A549 (cell line): ENCODE results near the gene PFN3. TPM values are rescaled to one million over a fixed set of nuclear protein-coding genes. Genes with fewer than 3 reads are reported as not detected.

ENCODE experiments used
- ATOH8 ChIP-seq: fragments of 250-450 bp; sonication (Bioruptor Pico); IDR thresholded peaks from 2 replicates; pipeline ENCODE4 v1.5.0; 2020; ENCODE audit warnings: low read depth, mild to moderate bottlenecking, moderate library complexity
- CBX2 ChIP-seq: fragments of 200-600 bp; sonication (generic); IDR thresholded peaks from 2 replicates; pipeline ENCODE4 v1.6.1; 2016; ENCODE audit warnings: low read depth, mild to moderate bottlenecking, borderline replicate concordance
- EP300 ChIP-seq, 2 experiments: fragments of >200 bp; sonication (Bioruptor Twin); formaldehyde crosslinking; IDR thresholded peaks; 2 replicates in 1 of 2; 3 replicates in 1 of 2; pipeline ENCODE4 v1.6.1; 2016 to 2017
- FOSB ChIP-seq: fragments of 250-450 bp; sonication (Bioruptor Pico); IDR thresholded peaks from 2 replicates; pipeline ENCODE4 v1.5.0; 2020; ENCODE audit warnings: mild to moderate bottlenecking, moderate library complexity
- FOSL2 ChIP-seq, 2 experiments: fragments of 450-650 bp in 1 of 2; fragments of >200 bp in 1 of 2; sonication (Bioruptor Twin) in 1 of 2; formaldehyde crosslinking; IDR thresholded peaks; 2 replicates each; pipeline versions ENCODE4 v1.5.0 to v1.6.1; 2016 to 2020; ENCODE audit warnings: mild to moderate bottlenecking in 1 of 2, moderate library complexity in 1 of 2
- HOXA7 ChIP-seq: fragments of 250-450 bp; sonication (Bioruptor Pico); IDR thresholded peaks from 2 replicates; pipeline ENCODE4 v1.5.0; 2020; ENCODE audit warnings: mild to moderate bottlenecking, moderate library complexity
- KDM5A ChIP-seq: fragments of 200-600 bp; sonication (generic); IDR thresholded peaks from 2 replicates; pipeline ENCODE4 v1.6.1; 2016; ENCODE audit warnings: antibody characterized with exemption, mild to moderate bottlenecking
- MAX ChIP-seq: IDR thresholded peaks from 2 replicates; pipeline ENCODE4 v1.6.1; 2012
- NFE2L2 ChIP-seq: fragments of 150-350 bp; conservative IDR thresholded peaks from 2 replicates; pipeline ENCODE4 v1.6.1; 2014; ENCODE audit warnings: low read length
- RAD21 ChIP-seq, 2 experiments: fragments of >200 bp in 1 of 2; sonication (Bioruptor Twin) in 1 of 2; formaldehyde crosslinking in 1 of 2; IDR thresholded peaks in 1 of 2; conservative IDR thresholded peaks in 1 of 2; 2 replicates in 1 of 2; 3 replicates in 1 of 2; pipeline ENCODE4 v1.6.1; 2012 to 2018; ENCODE audit warnings: inconsistent platforms in 1 of 2
- TP53 ChIP-seq: fragments of 250-450 bp; sonication (Bioruptor Pico); IDR thresholded peaks from 2 replicates; pipeline ENCODE4 v1.5.0; 2021; ENCODE audit warnings: mild to moderate bottlenecking, moderate library complexity
- USF2 ChIP-seq: fragments of 450-650 bp; IDR thresholded peaks from 2 replicates; pipeline ENCODE4 v1.6.1; 2014; ENCODE audit warnings: antibody characterized with exemption
- polyA plus RNA-seq, 4 experiments: library from polyadenylated mRNA; depleted of rRNA in 3 of 4; stranded (reverse); fragments of >200 nt; fragmentation: RNase III in 1 of 4; extraction: RNeasy Plus Mini Kit Qiagen cat#74134 plus additional on column Dnase treatment in 1 of 4; gene quantifications; 2 replicates in 3 of 4; 3 replicates in 1 of 4; pipeline ENCODE4 v1.2.3, GENCODE V29; 2011 to 2017
- TF ChIP-seq, protein P1 (sequence below): IDR thresholded peaks from 2 replicates; pipeline ENCODE4 v1.6.1; 2012; ENCODE audit warnings: low read depth, borderline replicate concordance
- TF ChIP-seq, protein P2 (sequence below): IDR thresholded peaks from 2 replicates; pipeline ENCODE4 v1.6.1; 2012
- TF ChIP-seq, protein P3 (sequence below): fragments of 200-600 bp; sonication (generic); IDR thresholded peaks from 2 replicates; pipeline ENCODE4 v1.6.1; 2016; ENCODE audit warnings: antibody characterized with exemption, mild to moderate bottlenecking, moderate library complexity
- TF ChIP-seq, protein P4 (sequence below): fragments of 250-450 bp; sonication (Bioruptor Pico); IDR thresholded peaks from 2 replicates; pipeline ENCODE4 v1.5.0; 2021; ENCODE audit warnings: mild to moderate bottlenecking, moderate library complexity, borderline replicate concordance

Gene PFN3
- polyA plus RNA-seq, 2 of the 4 experiments (the other 2 are of a cell fraction) = not detected

- TF ChIP-seq NFE2L2 (no peak), KDM5A (no peak), TP53 (CRISPR knock-in tag) (no peak), MAX (peak; percentile 70; the same call in 1 of the 2 replicates), HOXA7 (no peak; the same call in 1 of the 2 replicates), ATOH8 (no peak), FOSL2 (IDR thresholded peaks at IDR 0.05) (no peak), FOSL2 (CRISPR knock-in tag; IDR thresholded peaks at IDR 0.05) (no peak), USF2 (peak; percentile 21; the same call in 1 of the 2 replicates), RAD21 (conservative IDR thresholded peaks at IDR 0.05 in 1 of 2, IDR thresholded peaks at IDR 0.05 in 1 of 2) (no peak), EP300 (IDR thresholded peaks at IDR 0.05) (no peak), CBX2 (no peak), FOSB (no peak; the same call in 1 of the 2 replicates)
- TF ChIP-seq, protein P1, sequence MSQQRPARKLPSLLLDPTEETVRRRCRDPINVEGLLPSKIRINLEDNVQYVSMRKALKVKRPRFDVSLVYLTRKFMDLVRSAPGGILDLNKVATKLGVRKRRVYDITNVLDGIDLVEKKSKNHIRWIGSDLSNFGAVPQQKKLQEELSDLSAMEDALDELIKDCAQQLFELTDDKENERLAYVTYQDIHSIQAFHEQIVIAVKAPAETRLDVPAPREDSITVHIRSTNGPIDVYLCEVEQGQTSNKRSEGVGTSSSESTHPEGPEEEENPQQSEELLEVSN = peak; percentile 66; the same call in 1 of the 2 replicates
- TF ChIP-seq, protein P2, sequence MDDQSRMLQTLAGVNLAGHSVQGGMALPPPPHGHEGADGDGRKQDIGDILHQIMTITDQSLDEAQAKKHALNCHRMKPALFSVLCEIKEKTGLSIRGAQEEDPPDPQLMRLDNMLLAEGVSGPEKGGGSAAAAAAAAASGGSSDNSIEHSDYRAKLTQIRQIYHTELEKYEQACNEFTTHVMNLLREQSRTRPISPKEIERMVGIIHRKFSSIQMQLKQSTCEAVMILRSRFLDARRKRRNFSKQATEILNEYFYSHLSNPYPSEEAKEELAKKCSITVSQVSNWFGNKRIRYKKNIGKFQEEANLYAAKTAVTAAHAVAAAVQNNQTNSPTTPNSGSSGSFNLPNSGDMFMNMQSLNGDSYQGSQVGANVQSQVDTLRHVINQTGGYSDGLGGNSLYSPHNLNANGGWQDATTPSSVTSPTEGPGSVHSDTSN = peak; percentile 95
- TF ChIP-seq, protein P3, sequence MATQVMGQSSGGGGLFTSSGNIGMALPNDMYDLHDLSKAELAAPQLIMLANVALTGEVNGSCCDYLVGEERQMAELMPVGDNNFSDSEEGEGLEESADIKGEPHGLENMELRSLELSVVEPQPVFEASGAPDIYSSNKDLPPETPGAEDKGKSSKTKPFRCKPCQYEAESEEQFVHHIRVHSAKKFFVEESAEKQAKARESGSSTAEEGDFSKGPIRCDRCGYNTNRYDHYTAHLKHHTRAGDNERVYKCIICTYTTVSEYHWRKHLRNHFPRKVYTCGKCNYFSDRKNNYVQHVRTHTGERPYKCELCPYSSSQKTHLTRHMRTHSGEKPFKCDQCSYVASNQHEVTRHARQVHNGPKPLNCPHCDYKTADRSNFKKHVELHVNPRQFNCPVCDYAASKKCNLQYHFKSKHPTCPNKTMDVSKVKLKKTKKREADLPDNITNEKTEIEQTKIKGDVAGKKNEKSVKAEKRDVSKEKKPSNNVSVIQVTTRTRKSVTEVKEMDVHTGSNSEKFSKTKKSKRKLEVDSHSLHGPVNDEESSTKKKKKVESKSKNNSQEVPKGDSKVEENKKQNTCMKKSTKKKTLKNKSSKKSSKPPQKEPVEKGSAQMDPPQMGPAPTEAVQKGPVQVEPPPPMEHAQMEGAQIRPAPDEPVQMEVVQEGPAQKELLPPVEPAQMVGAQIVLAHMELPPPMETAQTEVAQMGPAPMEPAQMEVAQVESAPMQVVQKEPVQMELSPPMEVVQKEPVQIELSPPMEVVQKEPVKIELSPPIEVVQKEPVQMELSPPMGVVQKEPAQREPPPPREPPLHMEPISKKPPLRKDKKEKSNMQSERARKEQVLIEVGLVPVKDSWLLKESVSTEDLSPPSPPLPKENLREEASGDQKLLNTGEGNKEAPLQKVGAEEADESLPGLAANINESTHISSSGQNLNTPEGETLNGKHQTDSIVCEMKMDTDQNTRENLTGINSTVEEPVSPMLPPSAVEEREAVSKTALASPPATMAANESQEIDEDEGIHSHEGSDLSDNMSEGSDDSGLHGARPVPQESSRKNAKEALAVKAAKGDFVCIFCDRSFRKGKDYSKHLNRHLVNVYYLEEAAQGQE = no peak
- TF ChIP-seq, protein P4, sequence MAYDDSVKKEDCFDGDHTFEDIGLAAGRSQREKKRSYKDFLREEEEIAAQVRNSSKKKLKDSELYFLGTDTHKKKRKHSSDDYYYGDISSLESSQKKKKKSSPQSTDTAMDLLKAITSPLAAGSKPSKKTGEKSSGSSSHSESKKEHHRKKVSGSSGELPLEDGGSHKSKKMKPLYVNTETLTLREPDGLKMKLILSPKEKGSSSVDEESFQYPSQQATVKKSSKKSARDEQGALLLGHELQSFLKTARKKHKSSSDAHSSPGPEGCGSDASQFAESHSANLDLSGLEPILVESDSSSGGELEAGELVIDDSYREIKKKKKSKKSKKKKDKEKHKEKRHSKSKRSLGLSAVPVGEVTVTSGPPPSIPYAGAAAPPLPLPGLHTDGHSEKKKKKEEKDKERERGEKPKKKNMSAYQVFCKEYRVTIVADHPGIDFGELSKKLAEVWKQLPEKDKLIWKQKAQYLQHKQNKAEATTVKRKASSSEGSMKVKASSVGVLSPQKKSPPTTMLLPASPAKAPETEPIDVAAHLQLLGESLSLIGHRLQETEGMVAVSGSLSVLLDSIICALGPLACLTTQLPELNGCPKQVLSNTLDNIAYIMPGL (CRISPR knock-in tag) = no peak
These were observed 25.5 kb upstream of the PFN3 start (continued) for GRCh38 chr5:177425801-177426565.
